Glomerular visceral epithelial cell (primary cell): ENCODE measurements around the gene CCDC170.

Experiments
- DNase-seq: peaks from one replicate; pipeline ENCODE4 v3.0.0-alpha.2; 2016; ENCODE audit errors: extremely low spot score

Gene CCDC170

DNA sequence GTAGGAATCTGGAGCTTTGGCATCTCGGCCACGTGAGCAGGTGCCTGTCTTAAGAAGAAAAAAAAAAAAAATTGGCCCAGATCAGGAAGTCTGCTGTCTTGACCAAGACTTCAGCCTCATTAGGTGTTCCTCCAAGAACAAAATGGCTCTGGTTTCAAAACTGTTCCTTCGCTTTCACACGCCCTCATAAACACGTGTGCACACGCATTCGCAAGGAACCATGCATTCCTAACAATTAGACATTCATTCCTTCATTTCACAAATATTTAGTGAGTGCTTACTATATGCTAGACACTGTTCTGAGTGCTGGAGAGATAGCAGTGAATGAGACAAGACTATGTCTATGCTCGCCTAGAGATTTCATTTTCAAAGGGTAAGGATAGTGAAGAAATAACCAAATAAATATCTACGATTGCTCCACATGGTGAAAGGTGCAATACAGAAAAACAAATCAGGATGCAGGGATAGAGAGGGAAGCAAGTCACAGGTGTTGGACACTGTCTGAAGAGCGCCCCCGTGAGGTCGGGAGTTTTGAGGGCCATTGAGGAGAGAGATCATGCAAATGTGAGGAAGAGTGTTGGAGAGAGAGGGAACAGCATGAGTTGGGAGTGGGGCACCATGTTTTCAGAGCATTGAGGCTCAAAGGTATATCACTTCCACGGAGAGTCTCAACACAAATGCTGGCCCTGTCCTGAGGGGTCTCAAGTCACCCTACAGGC is 53.3 kb downstream of the CCDC170 start:
- DNase-seq, result no peak

DNA sequence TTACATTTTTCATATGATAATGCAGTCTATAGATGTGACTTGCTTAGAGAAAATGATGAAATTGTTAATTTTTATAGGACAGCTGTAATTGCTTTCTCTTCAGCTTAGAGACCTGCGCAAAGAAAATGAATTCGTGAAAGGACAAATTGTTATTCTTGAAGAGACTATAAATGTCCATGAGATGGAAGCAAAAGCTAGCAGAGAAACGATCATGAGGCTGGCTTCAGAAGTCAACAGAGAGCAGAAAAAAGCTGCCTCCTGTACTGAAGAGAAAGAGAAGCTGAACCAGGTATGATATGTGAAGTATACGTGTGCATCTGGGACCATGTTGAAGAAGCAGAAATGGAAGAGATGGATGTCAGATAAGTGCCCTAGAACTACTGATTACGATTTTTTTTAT is 54.4 kb downstream of the CCDC170 start:
- no peak for DNase-seq

DNA sequence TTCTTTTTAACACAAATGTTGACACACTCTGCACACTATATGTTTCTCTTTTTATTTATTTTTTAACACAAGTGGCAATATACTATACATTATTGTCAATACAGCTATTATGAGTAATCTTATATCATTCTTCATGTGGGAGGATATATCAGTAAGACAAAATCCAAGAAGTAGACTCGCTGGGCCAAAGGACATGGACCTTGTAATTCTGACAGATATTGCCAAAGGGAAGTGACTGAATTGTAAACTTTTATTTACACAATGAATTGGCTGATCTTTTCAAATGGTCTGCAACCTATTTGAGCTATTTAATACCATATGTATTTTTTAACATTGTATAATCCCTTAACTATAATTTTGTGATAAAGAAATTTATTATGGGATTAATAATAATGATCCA is 56.0 kb downstream of the CCDC170 start:
- DNase-seq, result no peak

GRCh38 chr6:151550618-151551017 is 56.8 kb downstream of the CCDC170 start:
- DNase-seq, result no peak

- no peak for DNase-seq
Observed at GRCh38 chr6:151551223-151551857, 57.5 kb downstream of the CCDC170 start.

GRCh38 chr6:151553416-151554165 is 59.8 kb downstream of the CCDC170 start:
- no peak for DNase-seq

DNA sequence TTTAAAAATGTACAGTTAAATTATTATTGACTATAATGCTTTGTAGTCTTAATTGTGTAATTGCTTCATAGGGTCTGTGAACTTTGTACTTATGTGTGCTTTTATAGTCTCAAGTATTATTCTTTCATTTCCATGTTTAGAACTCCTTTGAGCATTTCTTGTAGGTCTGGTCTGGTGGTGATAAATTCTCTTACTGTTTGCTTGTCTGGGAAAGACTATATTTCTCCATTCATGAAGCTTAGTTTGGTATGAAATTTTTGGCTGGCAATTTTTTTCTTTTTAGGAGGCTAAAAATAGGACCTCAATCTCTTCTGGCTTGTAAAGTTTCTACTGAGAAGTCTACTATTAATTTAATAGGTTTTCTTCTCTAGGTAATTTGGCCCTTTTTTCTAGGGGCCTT is 67.4 kb downstream of the CCDC170 start:
- DNase-seq, result no peak

- DNase-seq, result no peak
Observed at GRCh38 chr6:151564654-151565053, 70.8 kb downstream of the CCDC170 start.

DNA sequence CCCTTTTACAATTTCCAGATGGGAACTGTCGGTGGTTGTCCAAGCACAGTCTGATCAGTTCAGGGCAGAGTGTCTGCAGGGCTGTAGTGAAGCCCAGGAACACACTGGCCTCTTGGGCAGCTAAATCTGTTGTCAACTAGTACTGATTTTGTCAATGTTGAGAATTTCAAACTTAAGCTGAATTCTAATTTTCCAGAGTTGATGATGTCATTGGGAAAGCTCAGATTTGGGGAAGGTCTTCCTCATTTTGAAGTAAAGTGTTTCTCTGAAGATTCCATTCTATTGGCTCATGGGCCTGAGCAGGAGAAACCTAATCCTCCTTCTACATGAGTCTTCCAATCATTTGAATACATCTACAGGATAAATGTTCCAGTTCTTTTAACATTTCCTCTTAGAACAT is 72.1 kb downstream of the CCDC170 start:
- DNase-seq, result no peak

DNA sequence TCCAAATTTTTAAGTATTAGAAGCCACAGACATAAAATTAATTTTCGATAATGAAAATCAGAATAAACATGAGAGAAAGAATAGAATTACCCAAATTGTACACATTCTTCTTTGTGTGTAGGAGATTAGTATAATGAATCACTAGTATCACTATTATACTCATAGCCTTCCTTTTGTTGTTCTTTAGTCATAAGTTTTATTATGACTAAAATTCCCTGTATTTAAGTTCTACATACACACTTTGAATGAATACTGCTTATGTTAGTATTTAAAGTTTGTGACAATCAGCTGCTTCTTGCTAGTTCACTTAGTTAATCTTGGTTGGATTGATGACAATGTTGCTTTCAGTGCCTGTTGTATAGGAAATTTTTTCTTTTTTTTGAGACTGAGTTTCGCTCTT is 72.7 kb downstream of the CCDC170 start:
- no peak for DNase-seq

DNA sequence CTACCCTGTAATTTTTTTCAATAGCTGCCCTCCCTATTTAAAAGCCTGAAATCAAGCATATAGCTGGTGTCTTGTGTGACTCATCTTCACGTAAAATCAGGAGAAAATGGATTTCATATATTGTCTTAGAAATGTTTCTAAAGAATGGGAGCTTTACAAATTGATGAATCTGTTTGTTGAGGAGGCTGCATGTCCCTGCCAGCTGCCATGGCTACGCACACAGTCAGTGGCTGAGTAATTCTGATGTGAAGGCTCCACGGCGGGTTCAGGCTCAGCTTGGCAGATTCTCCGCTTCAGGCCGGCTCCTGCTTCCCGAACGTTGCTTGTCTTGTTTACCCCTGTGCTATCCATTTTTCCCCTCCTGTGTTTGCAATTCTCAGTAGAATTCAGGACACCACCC is 82.8 kb downstream of the CCDC170 start:
- no peak for DNase-seq

DNA sequence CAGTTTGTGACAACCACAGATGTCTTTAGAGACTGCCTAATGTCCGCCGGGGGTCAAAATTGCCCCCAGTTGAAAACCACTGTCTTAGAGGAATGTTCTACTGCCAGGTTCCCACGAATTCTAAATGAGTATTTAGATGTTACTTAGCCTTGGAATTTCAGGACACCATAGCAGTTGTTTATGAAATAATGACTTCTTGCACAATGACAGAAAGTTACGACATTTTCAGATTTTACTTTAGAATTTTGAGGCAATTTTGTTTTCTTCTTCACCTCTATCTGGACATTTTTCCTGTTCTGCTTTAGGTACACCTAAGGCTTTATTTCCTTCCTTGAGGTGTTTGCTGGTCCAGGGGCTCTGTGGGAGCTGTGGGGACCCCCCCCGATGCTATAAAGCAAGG is 83.4 kb downstream of the CCDC170 start:
- DNase-seq, result no peak

DNA sequence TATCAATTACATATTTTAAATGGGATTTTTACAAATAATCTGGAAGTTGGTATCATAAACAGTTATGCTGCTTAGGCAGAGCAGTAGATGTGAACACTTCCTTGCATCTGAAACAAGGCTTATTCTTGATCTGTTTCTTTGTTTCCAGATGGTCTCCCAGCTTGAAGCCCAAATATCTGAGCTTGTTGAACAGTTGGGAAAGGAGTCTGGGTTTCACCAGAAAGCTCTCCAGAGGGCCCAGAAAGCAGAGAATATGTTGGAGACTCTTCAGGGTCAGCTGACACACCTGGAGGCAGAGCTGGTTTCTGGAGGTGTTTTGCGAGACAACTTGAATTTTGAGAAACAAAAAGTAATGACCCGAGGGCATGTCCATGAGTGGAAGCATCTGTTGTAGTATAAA is 91.9 kb downstream of the CCDC170 start:
- no peak for DNase-seq

DNA sequence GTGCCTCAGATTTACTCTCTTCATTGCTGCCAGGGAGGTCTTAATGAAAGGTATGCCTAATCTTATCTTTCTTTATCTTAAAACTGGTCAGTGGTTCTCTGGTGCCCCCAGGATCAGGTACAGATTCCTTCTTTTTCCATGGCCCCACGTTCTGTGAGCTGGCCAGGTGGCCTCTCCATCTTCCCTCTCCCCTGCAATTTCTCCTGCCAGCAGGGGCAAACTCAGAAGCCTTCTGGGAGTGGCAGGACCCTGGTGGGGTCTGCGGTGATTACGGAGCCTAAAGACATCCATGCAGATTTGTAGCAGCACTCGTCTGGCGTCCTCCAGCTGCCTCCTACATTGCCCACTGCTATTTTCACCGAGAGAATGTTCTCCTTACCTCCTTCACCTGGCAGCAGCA is 95.8 kb downstream of the CCDC170 start:
- DNase-seq, result no peak

DNA sequence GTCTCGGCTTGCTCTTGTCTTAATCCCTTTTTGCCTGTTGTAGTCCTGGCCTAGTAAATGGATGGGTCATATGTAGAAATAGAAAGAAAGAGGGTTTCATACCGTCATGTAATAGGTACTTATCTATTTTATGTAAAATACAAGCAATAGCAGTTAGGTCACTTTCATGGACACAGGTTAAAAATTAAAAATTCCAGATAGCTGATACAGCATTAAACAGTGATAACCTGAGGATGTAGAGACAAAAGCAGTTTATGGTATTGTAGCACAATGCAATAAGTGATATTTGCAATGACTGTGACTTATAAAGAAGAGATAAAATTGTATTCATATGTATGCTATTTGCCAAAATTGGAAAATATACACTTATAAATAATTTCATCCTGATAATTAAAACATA is 96.9 kb downstream of the CCDC170 start:
- DNase-seq, result no peak

- DNase-seq, result no peak
Observed at GRCh38 chr6:151592449-151593159, 98.8 kb downstream of the CCDC170 start.

DNA sequence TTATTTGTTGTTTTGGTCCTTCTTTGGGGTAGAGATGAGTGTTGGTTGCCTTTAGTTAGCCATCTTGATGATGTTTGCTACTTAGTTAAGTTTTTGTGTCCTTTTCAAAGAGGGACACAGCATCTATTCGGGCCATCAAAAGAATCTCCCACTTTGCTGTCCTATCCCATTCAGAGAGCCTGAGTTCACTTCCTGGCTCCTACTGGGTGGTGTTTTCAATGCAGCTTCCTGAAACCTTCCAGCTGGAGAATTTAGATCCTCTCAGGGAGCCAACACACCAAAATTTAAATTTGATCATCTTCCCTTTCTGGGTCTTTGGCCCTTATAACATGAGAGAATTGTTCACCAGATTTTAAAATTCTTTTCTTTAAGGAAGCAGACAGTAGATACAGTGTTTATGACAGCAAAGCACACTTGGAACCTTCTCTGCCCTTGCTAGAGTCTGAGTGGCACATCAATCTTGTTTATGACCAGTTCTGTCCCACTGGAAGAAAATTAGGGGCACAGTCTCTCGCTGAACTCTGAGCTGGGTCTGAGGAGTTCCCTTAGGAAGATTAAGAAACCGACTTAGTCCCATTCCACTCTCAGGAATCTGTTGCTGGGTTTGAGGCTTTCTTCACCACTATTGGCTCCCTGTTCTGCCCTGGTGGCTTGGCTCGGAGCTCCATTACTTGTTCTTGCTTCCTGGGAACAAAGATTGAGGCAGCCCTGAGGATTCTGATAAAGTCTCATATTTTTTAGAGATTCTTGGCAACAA is 115.5 kb downstream of the CCDC170 start:
- no peak for DNase-seq

GRCh38 chr6:151610326-151610725 is 116.5 kb downstream of the CCDC170 start:
- no peak for DNase-seq

GRCh38 chr6:151614630-151615029 is 120.8 kb downstream of the CCDC170 start:
- no peak for DNase-seq

GRCh38 chr6:151616091-151616513 is 122.3 kb downstream of the CCDC170 start:
- no peak for DNase-seq

DNA sequence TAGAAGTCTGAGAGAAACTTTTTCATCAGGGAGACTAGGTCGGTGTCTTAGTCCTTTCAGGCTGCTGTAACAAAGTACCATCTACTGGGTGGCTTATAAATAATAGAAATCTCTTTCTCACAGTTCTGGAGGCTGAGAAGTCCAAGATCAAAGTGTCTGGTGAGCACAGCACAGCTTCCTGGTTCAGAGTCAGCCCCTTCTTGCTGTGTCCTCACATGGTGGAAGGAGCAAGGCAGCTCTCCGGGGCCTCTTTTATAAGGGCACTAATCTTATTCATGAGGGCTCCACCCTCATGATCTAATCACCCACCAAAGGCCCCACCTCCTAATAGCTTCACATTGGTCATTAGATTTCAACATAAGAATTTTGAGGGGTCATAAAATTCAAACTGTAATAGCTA is 122.8 kb downstream of the CCDC170 start:
- no peak for DNase-seq

GRCh38 chr6:151617539-151617938 is 123.7 kb downstream of the CCDC170 start:
- DNase-seq, result no peak
